ENCODE measurements around the gene RNU5D-1. TPM values are rescaled to one million over a fixed set of nuclear protein-coding genes. Genes with fewer than 3 reads are reported as not detected.

Gene RNU5D-1
- total and polyA plus RNA-seq, 10 of the 15 experiments (the other 5 are each of a cell fraction or from before 2014, with no cell fraction given), result not detected

DNA sequence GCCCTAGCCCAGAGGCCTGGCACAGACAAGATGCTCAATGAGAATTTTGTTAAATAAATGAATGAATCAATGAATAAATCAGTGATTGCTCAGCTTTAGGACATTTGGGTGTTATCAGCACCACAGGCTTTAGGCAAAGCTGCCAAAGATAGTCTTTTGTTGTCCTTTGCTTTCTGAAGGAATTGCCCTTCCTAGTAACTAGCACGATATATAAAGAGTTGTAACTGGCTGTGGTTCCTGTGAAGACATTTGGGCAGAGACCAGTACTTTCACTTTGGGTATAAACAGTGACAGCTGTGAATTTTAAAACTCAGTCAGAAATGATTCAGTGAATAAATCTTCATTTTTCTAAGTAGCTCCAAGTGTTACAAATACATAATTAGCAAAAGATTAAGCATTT is 13.3 kb downstream of the RNU5D-1 start:
- ChIA-PET POLR2A (interaction anchor here (0.6 to 9.8 kb wide), 7 partner anchors 9 to 294 kb away, joined by 3 to 110 read pairs (median 3); partner anchors contain the start of genes HECTD3 and RNU5D-1), SMC1A (ENCODE audit: uncharacterized antibody, unreplicated experiment) (interaction anchor here (0.8 to 9.8 kb wide), 10 partner anchors 11 to 584 kb away, joined by 3 to 73 read pairs (median 5); partner anchors contain the start of genes PLK3, RNU5D-1 and UROD), CTCF (interaction anchor here (0.6 to 12.6 kb wide), 11 partner anchors 9 to 582 kb away, joined by 3 to 175 read pairs (median 5); partner anchors contain the start of genes BEST4 and RNU5D-1), RAD21 (ENCODE audit: unreplicated experiment) (interaction anchor here (1.0 to 2.6 kb wide), 6 partner anchors 11 to 773 kb away, joined by 3 to 11 read pairs (median 4); partner anchors contain the start of genes RNU5D-1 and TESK2)
- in situ Hi-C loops (cut with MboI) (loop anchor here (5.0 kb wide), 1 partner anchor 585 kb away; no protein-coding TSS in a partner anchor), intact Hi-C loops (cut with micrococcal nuclease; ENCODE audit: unreplicated experiment) (no loop called here)
- Histone ChIP-seq H3K9ac (ENCODE audit: control insufficient read depth, insufficient read depth, low read length) (no peak overlapping the region), H3K27me3 (replicated peaks in 1 of 2; ENCODE audit: control insufficient read depth in 2 of 2, insufficient read depth in 2 of 2, low read length in 1 of 2) (no peaks in the 10 kb centered on the region), H3K79me2 (ENCODE audit: control insufficient read depth, insufficient read depth, low read length) (no peaks in the 10 kb centered on the region), H3K27ac (ENCODE audit: control insufficient read depth, insufficient read depth) (peak overlapping the region; percentile 49; the same call in 1 of the 2 replicates), H2AFZ (ENCODE audit: control insufficient read depth, low read depth, low read length) (no peak overlapping the region), H4K20me1 (ENCODE audit: control insufficient read depth, insufficient read depth) (no peaks in the 10 kb centered on the region), H3K36me3 (ENCODE audit: control insufficient read depth in 2 of 2, insufficient read depth in 2 of 2, low read length in 1 of 2) (no peaks in the 10 kb centered on the region), H3K9me3 (replicated peaks; ENCODE audit: control insufficient read depth, insufficient read depth, low read length) (no peaks in the 10 kb centered on the region), H3K4me3 (no peak overlapping the region), H3K4me1 (ENCODE audit: control insufficient read depth, insufficient read depth, low read length) (peaks cover 56% of the 10 kb centered on the region), H3K4me2 (ENCODE audit: control insufficient read depth, insufficient read depth) (peak overlapping the region; percentile 31)
- ATAC-seq (no peak), FAIRE-seq (no peak), DNase-seq (ENCODE audit: low read depth, low spot score) (no peak)
- 0% methylated on average over 1 of the region's 1 CpG for WGBS (ENCODE audit: insufficient coverage, insufficient replicate concordance, low lambda C conversion rate, missing lambda C conversion rate)
- no TSS peak for BruUV-seq (replicated peaks)
- no peak for TF ChIP-seq YBX1 (IDR thresholded peaks at IDR 0.05)
- no peak for TF ChIP-seq NKRF (conservative IDR thresholded peaks at IDR 0.05)
- no peak for TF ChIP-seq BACH1 (IDR thresholded peaks at IDR 0.05; ENCODE audit: borderline replicate concordance)
- TF ChIP-seq POU2F2 (IDR thresholded peaks at IDR 0.05; ENCODE audit: borderline replicate concordance, low read depth, low read length), result no peak
- TF ChIP-seq, protein P1, sequence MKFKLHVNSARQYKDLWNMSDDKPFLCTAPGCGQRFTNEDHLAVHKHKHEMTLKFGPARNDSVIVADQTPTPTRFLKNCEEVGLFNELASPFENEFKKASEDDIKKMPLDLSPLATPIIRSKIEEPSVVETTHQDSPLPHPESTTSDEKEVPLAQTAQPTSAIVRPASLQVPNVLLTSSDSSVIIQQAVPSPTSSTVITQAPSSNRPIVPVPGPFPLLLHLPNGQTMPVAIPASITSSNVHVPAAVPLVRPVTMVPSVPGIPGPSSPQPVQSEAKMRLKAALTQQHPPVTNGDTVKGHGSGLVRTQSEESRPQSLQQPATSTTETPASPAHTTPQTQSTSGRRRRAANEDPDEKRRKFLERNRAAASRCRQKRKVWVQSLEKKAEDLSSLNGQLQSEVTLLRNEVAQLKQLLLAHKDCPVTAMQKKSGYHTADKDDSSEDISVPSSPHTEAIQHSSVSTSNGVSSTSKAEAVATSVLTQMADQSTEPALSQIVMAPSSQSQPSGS (IDR thresholded peaks at IDR 0.05; ENCODE audit: low read length), result no peak
- no peak for TF ChIP-seq RAD21 (IDR thresholded peaks at IDR 0.05; ENCODE audit: insufficient read depth, low read depth, low read length)
- no peak for TF ChIP-seq NRF1 (conservative IDR thresholded peaks at IDR 0.05; ENCODE audit: low read depth, low read length)
- TF ChIP-seq ELK1 (IDR thresholded peaks at IDR 0.05; ENCODE audit: low read depth, low read length), result no peak
- TF ChIP-seq, protein P2, sequence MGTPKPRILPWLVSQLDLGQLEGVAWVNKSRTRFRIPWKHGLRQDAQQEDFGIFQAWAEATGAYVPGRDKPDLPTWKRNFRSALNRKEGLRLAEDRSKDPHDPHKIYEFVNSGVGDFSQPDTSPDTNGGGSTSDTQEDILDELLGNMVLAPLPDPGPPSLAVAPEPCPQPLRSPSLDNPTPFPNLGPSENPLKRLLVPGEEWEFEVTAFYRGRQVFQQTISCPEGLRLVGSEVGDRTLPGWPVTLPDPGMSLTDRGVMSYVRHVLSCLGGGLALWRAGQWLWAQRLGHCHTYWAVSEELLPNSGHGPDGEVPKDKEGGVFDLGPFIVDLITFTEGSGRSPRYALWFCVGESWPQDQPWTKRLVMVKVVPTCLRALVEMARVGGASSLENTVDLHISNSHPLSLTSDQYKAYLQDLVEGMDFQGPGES (IDR thresholded peaks at IDR 0.05), result no peak
- no peak for TF ChIP-seq SIN3A (IDR thresholded peaks at IDR 0.05; ENCODE audit: low read depth, low read length)
- TF ChIP-seq NFYA (IDR thresholded peaks at IDR 0.05; ENCODE audit: borderline replicate concordance, low read depth, low read length), result no peak
- TF ChIP-seq POLR2AphosphoS5 (IDR thresholded peaks at IDR 0.05; ENCODE audit: low read length), result no peak
- TF ChIP-seq PKNOX1 (IDR thresholded peaks at IDR 0.05), result no peak
- TF ChIP-seq TBL1XR1 (IDR thresholded peaks at IDR 0.05; ENCODE audit: low read depth, low read length), result no peak
- no peak for TF ChIP-seq EP300 (IDR thresholded peaks at IDR 0.05; ENCODE audit: borderline replicate concordance in 1 of 2, control insufficient read depth in 1 of 2, low read depth in 2 of 2, low read length in 2 of 2)
- TF ChIP-seq ZBED1 (IDR thresholded peaks at IDR 0.05; ENCODE audit: borderline replicate concordance), result no peak
- TF ChIP-seq HDAC2 (IDR thresholded peaks at IDR 0.05), result no peak
- TF ChIP-seq FOS (IDR thresholded peaks at IDR 0.05; ENCODE audit: borderline replicate concordance, extremely low read depth, insufficient read length), result no peak
